Vagina (tissue), 2 donors: ENCODE results near the gene ARHGAP4. TPM values are rescaled to one million over a fixed set of nuclear protein-coding genes. Genes with fewer than 3 reads are reported as not detected.

Source experiments
- DNase-seq, 2 donors: peaks; one replicate each; pipeline ENCODE4 v3.0.0-alpha.2; 2017; ENCODE audit errors: extremely low spot score in 2 of 2
- H3K27ac ChIP-seq: fragments of 200-600 bp; sonication (generic); one replicate; pipeline ENCODE4 v1.5.1; 2019
- H3K27me3 ChIP-seq: fragments of 200-600 bp; sonication (generic); one replicate; pipeline ENCODE4 v1.5.1; 2019
- H3K36me3 ChIP-seq, 2 donors: fragments of 200-600 bp; sonication (generic); one replicate each; pipeline ENCODE4 v1.5.1; 2017 to 2019
- H3K4me1 ChIP-seq: fragments of 200-600 bp; sonication (generic); one replicate; pipeline ENCODE4 v1.5.1; 2019
- H3K4me3 ChIP-seq, 2 donors: fragments of 200-600 bp; sonication (generic); 1 replicate in 1 of 2; 2 replicates in 1 of 2; pipeline ENCODE4 v1.5.1; 2016 to 2019
- H3K9me3 ChIP-seq: fragments of 200-600 bp; sonication (generic); one replicate; pipeline ENCODE4 v1.5.1; 2019
- POLR2A ChIP-seq, 2 donors: fragments of 450-650 bp; IDR thresholded peaks; one replicate each; pipeline ENCODE4 v1.6.1; 2017; ENCODE audit warnings: antibody characterized with exemption in 2 of 2, mild to moderate bottlenecking in 2 of 2, moderate library complexity in 2 of 2
- POLR2AphosphoS5 ChIP-seq, 2 donors: sonication (generic); formaldehyde crosslinking; IDR thresholded peaks; one replicate each; pipeline ENCODE4 v1.9.0; 2017; ENCODE audit warnings: antibody characterized with exemption in 2 of 2, mild to moderate bottlenecking in 2 of 2, low read depth in 1 of 2; ENCODE audit not compliant: insufficient read depth in 1 of 2
- intact Hi-C: fragments of 100-400 bp; cut with DNase I; formaldehyde crosslinking; loops from one replicate; pipeline ENCODE4 v1.15.1; 2023
- total RNA-seq: library from RNA; depleted of rRNA; stranded (reverse); fragments of >200 nt; gene quantifications from one replicate; pipeline ENCODE4 v1.2.3, GENCODE V29; 2016
- TF ChIP-seq, protein P1 (sequence below), 3 experiments: fragments of 450-650 bp in 2 of 3; fragments of 200-600 bp in 1 of 3; sonication (generic) in 1 of 3; IDR thresholded peaks; one replicate each; pipeline ENCODE4 v1.5.1; 2017 to 2019; ENCODE audit warnings: antibody characterized with exemption in 3 of 3, mild to moderate bottlenecking in 2 of 3, moderate library complexity in 2 of 3

The ARHGAP4 gene
- total RNA-seq, 1 donor from 2014 or later, result 36.6 TPM

DNA sequence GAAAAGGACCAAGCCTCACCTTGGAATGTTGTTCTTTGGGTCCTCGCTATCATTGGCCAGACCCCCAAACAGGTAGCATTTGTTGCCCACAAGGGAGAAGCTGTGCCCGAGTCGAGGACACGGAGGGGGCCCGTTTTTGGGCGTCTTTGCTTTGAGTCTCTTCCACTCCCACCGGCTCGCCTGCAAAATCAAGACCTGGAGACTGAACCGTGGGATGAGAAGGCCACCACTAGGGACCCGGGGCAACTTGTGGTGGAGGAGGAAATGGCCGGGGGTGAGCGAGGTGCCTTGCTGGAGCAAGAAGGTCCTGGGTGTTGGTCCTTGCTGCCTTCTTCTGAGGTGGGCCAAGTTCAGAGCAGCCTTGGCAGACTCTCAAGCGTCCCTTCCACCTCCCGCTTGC is 38.0 kb upstream of the ARHGAP4 start:
- Histone ChIP-seq H3K4me1 (peaks cover 41% of the 10 kb centered on the region), H3K36me3 (peaks cover 0 to 49% of the 10 kb centered on the region in 2 donors), H3K4me3 (no peak overlapping the region), H3K27ac (no peak overlapping the region), H3K27me3 (no peaks in the 10 kb centered on the region), H3K9me3 (no peaks in the 10 kb centered on the region)
- intact Hi-C loops, result no loop called here
- DNase-seq, result no peak
- no peak for TF ChIP-seq POLR2AphosphoS5 (IDR thresholded peaks at IDR 0.05; ENCODE audit: insufficient read depth in 1 of 2, low read depth in 1 of 2)
- TF ChIP-seq, protein P1, sequence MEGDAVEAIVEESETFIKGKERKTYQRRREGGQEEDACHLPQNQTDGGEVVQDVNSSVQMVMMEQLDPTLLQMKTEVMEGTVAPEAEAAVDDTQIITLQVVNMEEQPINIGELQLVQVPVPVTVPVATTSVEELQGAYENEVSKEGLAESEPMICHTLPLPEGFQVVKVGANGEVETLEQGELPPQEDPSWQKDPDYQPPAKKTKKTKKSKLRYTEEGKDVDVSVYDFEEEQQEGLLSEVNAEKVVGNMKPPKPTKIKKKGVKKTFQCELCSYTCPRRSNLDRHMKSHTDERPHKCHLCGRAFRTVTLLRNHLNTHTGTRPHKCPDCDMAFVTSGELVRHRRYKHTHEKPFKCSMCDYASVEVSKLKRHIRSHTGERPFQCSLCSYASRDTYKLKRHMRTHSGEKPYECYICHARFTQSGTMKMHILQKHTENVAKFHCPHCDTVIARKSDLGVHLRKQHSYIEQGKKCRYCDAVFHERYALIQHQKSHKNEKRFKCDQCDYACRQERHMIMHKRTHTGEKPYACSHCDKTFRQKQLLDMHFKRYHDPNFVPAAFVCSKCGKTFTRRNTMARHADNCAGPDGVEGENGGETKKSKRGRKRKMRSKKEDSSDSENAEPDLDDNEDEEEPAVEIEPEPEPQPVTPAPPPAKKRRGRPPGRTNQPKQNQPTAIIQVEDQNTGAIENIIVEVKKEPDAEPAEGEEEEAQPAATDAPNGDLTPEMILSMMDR (IDR thresholded peaks at IDR 0.05), result no peak
- TF ChIP-seq POLR2A (IDR thresholded peaks at IDR 0.05), result no peak

DNA sequence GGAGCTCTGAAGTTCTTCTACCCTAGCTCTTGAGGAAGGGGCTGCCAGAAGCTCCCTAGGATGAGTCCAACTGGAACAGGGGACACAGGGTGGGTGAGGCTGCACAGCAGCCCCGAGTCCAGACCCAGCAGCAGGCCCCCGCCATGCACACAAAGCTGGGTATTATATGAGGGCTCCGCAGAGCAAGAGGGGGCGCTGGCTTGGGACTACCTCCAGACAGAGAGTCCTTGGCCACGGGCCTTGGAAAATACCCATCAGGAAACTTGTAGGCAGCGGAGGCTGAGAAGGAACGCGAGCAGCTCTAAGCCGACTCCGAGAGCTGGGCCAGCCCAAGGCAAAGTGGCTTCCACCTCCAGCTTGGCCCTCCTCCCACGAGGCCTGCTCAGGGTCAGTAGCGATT is 37.5 kb upstream of the ARHGAP4 start:
- Histone ChIP-seq H3K4me3 (no peak overlapping the region), H3K27ac (no peak overlapping the region), H3K9me3 (no peaks in the 10 kb centered on the region), H3K4me1 (peaks cover 35% of the 10 kb centered on the region), H3K36me3 (peaks cover 0 to 54% of the 10 kb centered on the region in 2 donors), H3K27me3 (no peaks in the 10 kb centered on the region)
- TF ChIP-seq, protein P1 (IDR thresholded peaks at IDR 0.05), result no peak
- TF ChIP-seq POLR2AphosphoS5 (IDR thresholded peaks at IDR 0.05; ENCODE audit: insufficient read depth in 1 of 2, low read depth in 1 of 2) (no peak), POLR2A (IDR thresholded peaks at IDR 0.05) (no peak)
- DNase-seq, result no peak
- intact Hi-C loops, result no loop called here

DNA sequence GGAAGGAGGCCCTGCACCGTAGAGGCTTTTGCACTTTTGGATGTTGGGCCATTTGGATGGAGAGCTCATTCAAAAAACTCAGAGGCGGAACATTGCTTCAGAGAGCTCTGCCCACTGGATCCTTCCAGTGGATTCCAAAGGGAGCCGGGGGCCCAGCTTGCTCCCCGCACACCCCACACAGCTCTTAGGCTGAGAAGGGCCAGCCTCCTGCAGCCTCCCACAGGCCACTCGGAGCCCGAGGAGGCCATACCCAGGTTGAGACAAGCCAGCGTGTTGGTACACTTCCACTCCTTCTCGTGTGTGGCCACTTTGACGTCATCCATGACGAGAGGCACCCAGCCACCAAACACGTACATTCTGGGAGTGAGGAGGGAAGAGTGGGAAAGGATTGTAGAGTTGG is 35.2 kb upstream of the ARHGAP4 start:
- intact Hi-C loops, result no loop called here
- TF ChIP-seq, protein P1 (IDR thresholded peaks at IDR 0.05), result no peak
- no peak for TF ChIP-seq POLR2A (IDR thresholded peaks at IDR 0.05)
- TF ChIP-seq POLR2AphosphoS5 (IDR thresholded peaks at IDR 0.05; ENCODE audit: insufficient read depth in 1 of 2, low read depth in 1 of 2), result no peak
- H3K36me3 ChIP-seq, result peaks cover 0 to 73% of the 10 kb centered on the region in 2 donors
- no peaks in the 10 kb centered on the region for H3K9me3 ChIP-seq
- no peak overlapping the region for H3K4me3 ChIP-seq
- no peak overlapping the region for H3K27ac ChIP-seq
- H3K27me3 ChIP-seq, result no peaks in the 10 kb centered on the region
- peaks cover 15% of the 10 kb centered on the region for H3K4me1 ChIP-seq
- no peak for DNase-seq

DNA sequence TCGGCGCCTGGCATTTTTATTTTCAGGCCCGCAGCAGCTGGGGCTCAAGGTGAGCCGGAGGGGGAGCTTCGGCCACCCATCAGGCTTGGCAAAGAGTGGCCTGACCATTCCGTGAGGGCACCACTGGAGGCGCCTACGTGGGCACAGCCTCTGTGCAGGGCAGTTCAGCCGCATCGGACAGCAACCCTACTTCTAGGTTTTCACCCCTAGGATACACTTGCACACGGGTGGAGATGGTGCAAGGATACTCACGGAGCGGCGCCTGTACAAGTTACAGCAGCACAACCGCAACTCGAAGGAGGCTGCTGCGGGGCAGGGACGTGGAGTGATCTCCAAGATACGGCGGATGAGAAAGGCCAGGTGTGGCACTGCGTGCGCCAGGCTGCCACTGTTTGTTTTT is 34.7 kb upstream of the ARHGAP4 start:
- H3K9me3 ChIP-seq, result no peaks in the 10 kb centered on the region
- H3K36me3 ChIP-seq, result peaks cover 0 to 78% of the 10 kb centered on the region in 2 donors
- no peak overlapping the region for H3K4me3 ChIP-seq
- no peaks in the 10 kb centered on the region for H3K27me3 ChIP-seq
- no peak overlapping the region for H3K27ac ChIP-seq
- intact Hi-C loops, result no loop called here
- no peak for DNase-seq
- peaks cover 10% of the 10 kb centered on the region for H3K4me1 ChIP-seq
- no peak for TF ChIP-seq POLR2A (IDR thresholded peaks at IDR 0.05)
- no peak for TF ChIP-seq POLR2AphosphoS5 (IDR thresholded peaks at IDR 0.05; ENCODE audit: insufficient read depth in 1 of 2, low read depth in 1 of 2)

DNA sequence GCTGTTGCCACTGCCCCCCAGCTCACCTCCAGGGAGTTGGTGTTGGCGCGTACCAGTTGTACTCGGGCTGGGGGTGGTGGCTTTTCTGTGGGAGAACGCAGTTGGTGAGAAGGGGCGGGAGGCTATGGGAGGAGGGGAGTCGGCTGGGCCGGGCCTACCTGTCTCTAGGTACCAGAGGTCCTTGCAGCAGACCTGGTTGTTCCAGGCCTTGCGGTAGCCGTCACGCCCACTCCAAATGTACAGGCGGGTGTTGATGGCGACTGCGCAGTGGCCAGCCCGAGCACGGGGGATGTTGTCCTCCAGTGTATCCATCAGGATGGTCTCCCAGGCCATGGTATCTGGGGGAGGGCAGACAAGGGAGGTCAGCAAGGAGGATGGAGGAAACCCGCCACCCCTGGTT is 34.0 kb upstream of the ARHGAP4 start:
- DNase-seq, result no peak
- peaks cover 0 to 83% of the 10 kb centered on the region in 2 donors for H3K36me3 ChIP-seq

More for the DNA sequence above, 34.0 kb upstream of the ARHGAP4 start:
- TF ChIP-seq POLR2A (IDR thresholded peaks at IDR 0.05) (no peak), POLR2AphosphoS5 (IDR thresholded peaks at IDR 0.05; ENCODE audit: insufficient read depth in 1 of 2, low read depth in 1 of 2) (no peak)
- TF ChIP-seq, protein P1 (IDR thresholded peaks at IDR 0.05), result no peak
- Histone ChIP-seq H3K4me1 (peaks cover 3% of the 10 kb centered on the region), H3K27me3 (no peaks in the 10 kb centered on the region), H3K27ac (no peak overlapping the region), H3K9me3 (no peaks in the 10 kb centered on the region), H3K4me3 (no peak overlapping the region)
- intact Hi-C loops, result no loop called here
